T1000 (cell line): ENCODE measurements around the gene DIS3L2.
"Not testable (repeated sequence)": the region's sequence is repeated elsewhere in the genome, so short reads cannot be mapped to it uniquely, and the experiment has no call there.

Experiments
- DNase-seq: peaks from one replicate; lab custom pipeline; 2025; ENCODE audit warnings: mixed read lengths; lab: John Stamatoyannopoulos, UW

Gene DIS3L2

DNA sequence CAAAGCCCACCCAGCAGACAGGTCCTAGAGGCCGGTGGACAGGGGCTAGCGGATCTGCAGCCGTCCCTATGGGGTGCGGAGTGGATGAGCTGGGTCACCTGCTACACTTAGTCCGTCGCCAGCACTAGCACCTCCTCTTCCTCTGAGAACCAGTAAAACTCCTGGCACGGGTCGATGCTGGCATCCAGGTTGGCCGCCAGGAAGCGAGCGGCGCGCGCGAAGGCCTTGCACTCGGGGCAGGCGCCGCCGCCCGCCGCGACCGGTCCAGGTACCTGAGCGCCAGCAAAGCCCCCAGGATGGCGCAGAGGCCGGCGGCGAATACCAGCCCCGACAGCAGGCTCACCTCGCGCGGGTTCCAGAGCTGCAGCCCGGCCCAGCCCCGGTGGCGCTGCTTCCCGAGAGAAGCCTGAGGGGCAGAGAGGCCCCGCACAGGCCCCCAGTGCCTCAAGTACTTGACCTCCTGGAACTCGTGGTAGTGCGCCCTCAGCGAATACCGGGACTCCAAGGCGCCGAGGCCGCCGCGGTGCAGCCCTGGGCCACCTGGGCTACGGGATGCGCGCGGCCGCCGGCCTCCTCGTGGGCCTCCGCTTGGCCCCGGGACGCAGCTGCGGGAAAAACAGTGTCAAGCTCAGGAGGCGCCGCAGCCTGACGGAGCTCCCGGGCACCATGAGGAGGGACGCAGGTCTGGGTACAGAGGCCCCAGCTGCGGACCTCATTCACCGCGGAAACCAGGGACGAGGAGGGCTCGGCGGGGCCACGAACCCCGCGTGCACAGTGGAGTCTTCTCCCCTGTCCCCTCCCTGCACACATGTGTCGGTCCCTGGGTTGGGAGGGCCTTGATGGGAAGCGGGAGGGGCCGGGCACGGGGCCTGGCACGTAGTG lies 389.5 kb downstream of the DIS3L2 start:
- DNase-seq, result no peak

GRCh38 chr2:232351686-232352510 lies 390.4 kb downstream of the DIS3L2 start:
- DNase-seq, result no peak

DNA sequence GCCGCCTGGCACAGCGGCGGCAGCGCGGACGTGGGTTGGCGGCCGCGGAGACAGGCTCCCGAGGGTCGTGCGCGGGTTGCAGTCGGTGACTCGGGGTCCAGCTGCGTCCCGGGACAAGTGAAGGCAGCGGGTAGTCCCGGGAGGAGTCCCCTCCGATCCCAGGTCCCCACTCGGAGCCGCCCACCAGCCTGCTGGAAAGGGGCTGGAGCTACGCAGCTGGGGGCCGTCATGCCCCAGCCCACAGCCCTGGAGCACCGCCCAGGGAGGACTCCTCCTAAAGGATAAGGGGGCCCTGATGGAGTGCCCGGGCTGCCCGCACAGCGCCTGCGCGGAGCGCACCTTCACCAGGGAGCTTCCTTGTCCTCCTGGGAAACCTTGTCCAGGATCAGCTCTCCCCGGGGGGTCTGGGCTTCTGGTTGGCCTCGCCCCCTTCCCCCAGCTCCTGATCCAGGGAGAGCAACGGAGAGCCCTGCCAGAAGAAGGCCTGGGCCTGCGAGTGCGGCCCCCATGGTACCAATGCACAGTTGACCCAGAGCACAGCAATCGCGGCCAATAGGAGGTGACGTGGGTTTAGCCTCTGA lies 391.1 kb downstream of the DIS3L2 start:
- DNase-seq, result no peak

GRCh38 chr2:232353096-232353495 lies 391.6 kb downstream of the DIS3L2 start:
- no peak for DNase-seq

- no peak for DNase-seq
Measured at GRCh38 chr2:232353660-232354059, 392.1 kb downstream of the DIS3L2 start.

- no peak for DNase-seq
Measured at GRCh38 chr2:232354069-232354468, 392.6 kb downstream of the DIS3L2 start.

- no peak for DNase-seq
Measured at GRCh38 chr2:232361646-232362045, 400.1 kb downstream of the DIS3L2 start.

DNA sequence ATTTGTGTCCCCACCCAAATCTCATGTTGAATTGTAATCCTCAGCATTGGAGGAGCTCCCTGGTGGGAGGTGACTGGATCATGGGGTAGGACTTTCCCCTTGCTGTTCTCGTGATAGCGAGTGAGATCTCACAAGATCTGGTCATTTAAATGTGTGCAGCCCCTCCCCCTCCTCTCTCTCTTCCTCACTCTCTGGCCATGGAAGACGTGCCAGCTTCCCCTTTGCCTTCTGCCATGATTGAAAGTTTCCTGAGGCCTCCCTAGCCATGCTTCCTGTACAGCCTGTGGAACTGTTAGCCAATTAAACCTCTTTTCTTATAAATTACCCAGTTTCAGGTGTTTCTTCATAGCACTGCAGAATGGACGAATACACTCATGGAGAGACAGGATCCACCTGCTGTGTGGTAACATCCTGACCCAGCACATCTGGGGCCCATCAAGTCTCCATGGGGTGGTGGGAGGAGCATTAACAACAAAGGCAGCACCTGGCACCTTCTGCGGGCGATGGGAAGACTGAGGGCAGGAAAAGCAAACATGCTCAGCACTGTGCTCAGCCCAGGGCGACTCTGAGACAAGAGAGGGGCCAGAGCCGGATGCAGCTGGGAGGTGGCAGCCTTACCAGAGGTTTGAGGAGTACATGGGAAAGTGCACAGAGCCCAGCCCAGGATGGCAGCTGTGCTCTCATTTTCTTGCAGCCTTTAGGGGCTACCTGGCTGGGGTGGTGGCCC lies 400.8 kb downstream of the DIS3L2 start:
- no peak for DNase-seq

GRCh38 chr2:232363064-232363783 lies 401.7 kb downstream of the DIS3L2 start:
- not testable (repeated sequence) for DNase-seq

DNA sequence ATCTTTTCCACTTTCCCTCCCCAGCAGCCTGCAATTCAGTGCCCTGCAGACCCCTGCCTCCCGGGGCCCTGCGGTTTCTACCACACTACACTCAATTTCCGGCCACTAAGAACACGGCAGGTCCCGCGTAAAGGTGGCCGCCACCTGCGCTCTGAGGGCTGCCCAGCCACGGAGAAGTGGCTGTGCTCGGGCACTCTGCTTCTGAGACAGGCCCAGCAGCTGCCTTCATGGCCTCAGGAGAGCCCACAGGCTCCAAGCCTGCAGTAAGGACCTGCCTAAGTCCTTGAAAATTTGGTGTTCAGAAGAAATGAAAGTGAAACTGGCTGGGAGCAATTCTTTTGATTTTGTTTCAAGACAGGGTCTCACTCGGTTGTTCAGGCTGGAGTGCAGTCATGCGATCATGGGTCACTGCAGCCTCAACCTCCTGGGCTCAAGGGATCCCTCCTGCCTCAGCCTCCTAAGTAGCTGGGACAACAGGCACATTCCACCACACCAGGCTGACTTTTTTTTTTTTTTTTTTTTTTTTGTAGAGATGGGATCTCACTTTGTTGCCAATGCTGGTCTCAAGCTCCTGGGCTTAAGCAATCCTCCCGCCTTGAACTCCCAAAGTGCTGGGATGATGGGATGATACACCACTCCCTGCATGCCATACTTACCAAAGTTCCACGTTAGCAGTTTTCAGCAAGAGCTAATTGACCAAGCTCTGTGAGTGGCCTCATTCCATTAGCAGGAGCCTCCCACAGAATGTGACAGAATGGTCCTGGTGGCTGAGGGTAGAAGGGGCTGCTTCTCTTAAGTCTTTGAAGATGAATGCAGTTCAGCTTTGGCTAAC lies 402.5 kb downstream of the DIS3L2 start:
- no peak for DNase-seq

- DNase-seq, result not testable (repeated sequence)
Measured at GRCh38 chr2:232364806-232365594, 403.5 kb downstream of the DIS3L2 start.

DNA sequence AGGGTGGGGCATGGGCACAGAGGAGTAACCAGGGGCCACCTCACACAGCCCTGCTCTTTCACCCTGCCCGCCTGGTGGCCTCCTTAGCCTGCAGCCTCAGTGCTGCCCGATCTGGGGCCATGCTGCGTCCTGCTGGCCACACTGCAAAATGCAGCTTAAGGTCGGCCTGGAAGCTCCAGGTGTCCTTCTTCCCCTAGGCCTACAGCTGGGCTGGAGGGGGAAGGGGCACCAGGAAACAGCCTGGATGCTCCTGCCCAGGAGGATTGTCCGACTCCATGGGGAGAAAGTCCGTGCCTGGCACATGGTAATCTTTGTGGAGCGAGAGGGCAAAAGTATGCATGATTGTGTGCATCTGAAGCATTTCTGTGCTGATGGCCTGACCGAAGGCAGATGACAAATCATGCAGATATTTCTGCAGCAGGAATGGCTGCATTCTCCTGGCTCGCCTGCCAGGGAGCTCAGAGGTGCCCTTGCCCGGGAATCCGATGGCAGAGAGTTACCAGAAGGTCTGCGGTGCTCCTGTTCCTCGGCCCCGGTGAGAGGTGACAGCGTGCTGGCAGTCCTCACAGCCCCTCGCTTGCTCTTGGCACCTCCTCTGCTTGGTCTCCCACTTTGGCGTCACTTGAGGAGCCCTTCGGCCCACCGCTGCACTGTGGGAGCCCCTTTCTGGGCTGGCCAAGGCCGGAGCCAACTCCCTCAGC lies 404.3 kb downstream of the DIS3L2 start:
- DNase-seq, result no peak

GRCh38 chr2:232366461-232366860 lies 404.9 kb downstream of the DIS3L2 start:
- DNase-seq, result not testable (repeated sequence)

- DNase-seq, result no peak
Measured at GRCh38 chr2:232367016-232367415, 405.5 kb downstream of the DIS3L2 start.

GRCh38 chr2:232367591-232368233 lies 406.2 kb downstream of the DIS3L2 start:
- DNase-seq, result no peak

- no peak for DNase-seq
Measured at GRCh38 chr2:232368311-232368731, 406.8 kb downstream of the DIS3L2 start.

- no peak for DNase-seq
Measured at GRCh38 chr2:232369126-232369951, 407.8 kb downstream of the DIS3L2 start.
